Smooth muscle cell of bladder (primary cell): ENCODE measurements around the gene KCNS1. TPM values are rescaled to one million over a fixed set of nuclear protein-coding genes. Genes with fewer than 3 reads are reported as not detected.

Experiments used
- total RNA-seq: library from RNA; depleted of rRNA; stranded (reverse); fragments of >200 nt; gene quantifications from 2 replicates; pipeline ENCODE4 v1.2.3, GENCODE V29; 2014

Gene KCNS1, protein sequence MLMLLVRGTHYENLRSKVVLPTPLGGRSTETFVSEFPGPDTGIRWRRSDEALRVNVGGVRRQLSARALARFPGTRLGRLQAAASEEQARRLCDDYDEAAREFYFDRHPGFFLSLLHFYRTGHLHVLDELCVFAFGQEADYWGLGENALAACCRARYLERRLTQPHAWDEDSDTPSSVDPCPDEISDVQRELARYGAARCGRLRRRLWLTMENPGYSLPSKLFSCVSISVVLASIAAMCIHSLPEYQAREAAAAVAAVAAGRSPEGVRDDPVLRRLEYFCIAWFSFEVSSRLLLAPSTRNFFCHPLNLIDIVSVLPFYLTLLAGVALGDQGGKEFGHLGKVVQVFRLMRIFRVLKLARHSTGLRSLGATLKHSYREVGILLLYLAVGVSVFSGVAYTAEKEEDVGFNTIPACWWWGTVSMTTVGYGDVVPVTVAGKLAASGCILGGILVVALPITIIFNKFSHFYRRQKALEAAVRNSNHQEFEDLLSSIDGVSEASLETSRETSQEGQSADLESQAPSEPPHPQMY
- 0.14 and 0.65 TPM in 2 replicates for total RNA-seq

DNA sequence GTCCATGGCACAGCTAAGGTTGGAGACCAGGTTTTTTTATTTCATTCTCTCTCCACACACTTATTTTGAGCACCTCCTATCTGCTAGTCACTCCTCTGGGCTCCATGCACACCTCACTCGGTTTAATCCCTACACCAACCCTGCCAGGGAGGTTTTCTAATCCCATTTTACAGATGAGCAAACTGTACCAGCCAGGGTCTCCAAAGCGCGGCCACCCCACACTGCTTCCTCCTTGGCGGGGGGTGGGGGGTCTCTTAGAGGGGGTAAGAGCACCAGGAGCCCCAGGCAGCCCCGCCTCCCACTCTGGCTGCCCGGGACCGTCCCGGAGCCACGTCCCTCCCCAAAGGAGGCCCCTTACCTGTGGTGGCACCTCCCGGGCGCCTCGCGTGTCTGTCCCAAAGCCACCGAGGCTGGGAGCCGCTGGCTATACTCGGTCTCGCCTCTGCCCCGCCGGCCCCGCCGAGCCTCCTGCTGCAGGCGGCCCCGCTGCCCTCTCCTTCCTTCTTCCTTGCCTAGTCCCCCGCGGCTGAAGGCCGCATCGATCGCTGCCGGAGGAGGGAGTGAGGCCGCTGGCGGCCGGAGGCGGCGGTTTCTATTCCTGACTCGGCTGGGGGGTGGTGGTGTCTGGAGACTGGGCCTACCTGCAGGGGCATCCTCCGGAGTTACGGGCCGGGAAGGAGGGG is at the start of gene KCNS1:
Gene KCNS1 (minus strand): TSS at position 565 of the 683 bp plus-strand sequence. CDS start 1,891 bp downstream, outside the sequence.

DNA sequence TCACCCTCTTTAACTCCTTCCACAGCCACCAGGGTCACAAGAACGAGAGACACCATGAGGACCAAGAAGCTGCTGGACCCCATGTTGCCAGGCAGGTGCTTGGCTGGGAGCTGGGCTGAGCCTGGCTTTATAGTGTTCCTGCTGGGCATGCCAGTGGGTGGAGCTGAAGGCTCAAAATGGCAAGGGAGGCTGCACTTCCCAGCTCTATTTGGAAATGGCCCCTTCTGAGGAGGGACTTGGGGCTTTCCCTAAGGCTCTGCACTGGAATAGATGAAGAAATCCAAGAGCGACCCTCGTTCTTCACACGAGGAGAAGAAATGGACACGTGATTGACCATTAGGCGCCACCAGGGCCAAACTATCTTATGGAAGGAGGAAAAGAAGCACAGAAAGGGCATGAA is 23.4 kb upstream of the KCNS1 start, which contains the start of gene WFDC12:
Gene WFDC12 (minus strand): TSS at position 101 of the 400 bp plus-strand sequence. CDS start 18 bp downstream, at position 83.

DNA sequence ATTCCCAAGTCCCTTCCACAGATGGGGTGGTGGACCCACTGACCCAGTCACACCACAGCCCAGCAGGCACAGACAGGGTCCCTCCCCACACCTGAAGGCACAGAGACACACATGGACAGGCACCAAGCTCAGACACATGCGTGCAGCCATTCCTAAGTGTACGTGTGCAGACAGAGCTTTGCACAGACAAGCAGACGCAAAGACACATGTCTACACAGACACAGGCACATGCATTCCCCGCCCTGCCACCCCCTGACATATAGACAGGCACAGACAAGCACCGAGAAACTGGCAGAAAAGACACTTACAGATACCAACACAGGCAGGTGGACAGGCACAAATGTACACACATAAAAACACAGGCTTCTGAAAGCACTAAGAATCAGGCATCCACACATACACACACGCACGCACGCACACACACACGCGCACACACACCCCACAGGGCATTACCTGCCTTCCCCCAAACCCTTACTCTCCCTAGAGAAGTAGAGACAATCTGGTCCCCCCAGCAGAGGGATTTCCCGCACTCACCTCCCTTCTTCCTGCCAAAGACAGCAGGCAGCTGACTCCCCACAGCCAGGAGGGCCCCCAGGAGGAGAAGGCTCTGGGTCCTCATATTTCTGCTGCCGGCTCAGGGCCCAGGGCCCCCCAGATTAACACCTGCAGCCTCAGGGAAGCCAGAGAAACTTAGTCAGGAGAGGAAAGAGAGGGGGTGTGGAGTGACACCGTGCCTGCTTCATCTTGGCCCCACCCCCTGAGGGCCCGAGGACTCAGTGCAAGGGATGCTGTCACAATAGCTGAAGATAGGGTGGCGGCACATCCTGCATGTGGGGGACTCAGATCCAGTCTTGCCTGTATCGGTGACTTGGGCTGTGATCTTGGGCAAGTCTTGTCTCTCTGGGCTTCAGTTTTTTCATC is 13.8 kb upstream of the KCNS1 start, which contains the start of gene WFDC5:
Gene WFDC5 (minus strand): TSS at position 710 of the 921 bp plus-strand sequence. CDS start 91 bp downstream, at position 619.

Other genes starting within 250 kb of the KCNS1 start
- 58.6 and 73.9 TPM in 2 replicates for gene YWHAB, start 215.4 kb downstream of the KCNS1 start, total RNA-seq
- 4.8 and 5.5 TPM in 2 replicates for gene PABPC1L, start 191.1 kb downstream of the KCNS1 start, total RNA-seq
- 11.7 and 14.3 TPM in 2 replicates for gene TOMM34, start 140.7 kb downstream of the KCNS1 start, total RNA-seq
- gene STK4, start 134.6 kb downstream of the KCNS1 start, total RNA-seq: 16.6 and 24.7 TPM in 2 replicates
- gene WFDC5, start 14.0 kb upstream of the KCNS1 start, total RNA-seq: not detected in 2 replicates
- not detected in 2 replicates for gene WFDC12, start 23.3 kb upstream of the KCNS1 start, total RNA-seq
- not detected in 2 replicates for gene PI3, start 73.8 kb upstream of the KCNS1 start, total RNA-seq
- gene SEMG1, start 105.9 kb upstream of the KCNS1 start, total RNA-seq: not detected in 2 replicates
- not detected in 2 replicates for gene SEMG2, start 120.2 kb upstream of the KCNS1 start, total RNA-seq
- gene SLPI, start 153.4 kb upstream of the KCNS1 start, total RNA-seq: 2.3 and 2.6 TPM in 2 replicates
- gene RBPJL, start 205.7 kb upstream of the KCNS1 start, total RNA-seq: not detected in 2 replicates
- not detected in 2 replicates for gene MATN4, start 207.2 kb upstream of the KCNS1 start, total RNA-seq
- 98.4 and 102 TPM in 2 replicates for gene SDC4, start 247.3 kb upstream of the KCNS1 start, total RNA-seq